DND-41 (cell line): Measurements from ENCODE around the gene OSBPL3.

Source experiments
- ATAC-seq: fragments of 200-7000 bp; cut with Tn5 transposase; 3 replicates; pipeline ENCODE4 v1.9.1; 2021; ENCODE audit warnings: low read depth; ENCODE audit not compliant: insufficient read depth
- DNase-seq: peaks from one replicate; pipeline ENCODE4 v3.0.0-alpha.2; 2020
- H2AFZ ChIP-seq: 2 replicates; pipeline ENCODE4 v1.6.0; 2012; ENCODE audit warnings: low read depth, low read length
- H3K27ac ChIP-seq: 2 replicates; pipeline ENCODE4 v1.5.1; 2012; ENCODE audit warnings: low read length, inconsistent platforms
- H3K27me3 ChIP-seq: fragments of 200-600 bp; sonication (generic); 2 replicates; pipeline ENCODE4 v1.6.0; 2012; ENCODE audit warnings: low read length, mild to moderate bottlenecking, inconsistent platforms; ENCODE audit not compliant: insufficient read depth, poor library complexity
- H3K36me3 ChIP-seq: 2 replicates; pipeline ENCODE4 v1.5.1; 2012; ENCODE audit warnings: low read length, inconsistent platforms; ENCODE audit not compliant: insufficient read depth
- H3K4me1 ChIP-seq: 2 replicates; pipeline ENCODE4 v1.5.1; 2012; ENCODE audit warnings: mild to moderate bottlenecking, low read length; ENCODE audit not compliant: insufficient read depth
- H3K4me2 ChIP-seq: 2 replicates; pipeline ENCODE4 v1.6.0; 2012; ENCODE audit warnings: mild to moderate bottlenecking, moderate library complexity, low read length, inconsistent platforms; ENCODE audit not compliant: insufficient read depth
- H3K4me3 ChIP-seq, 2 experiments: fragments of 200-600 bp in 1 of 2; shearing (Covaris generic) in 1 of 2; 2 replicates each; pipeline ENCODE4 v1.5.1; 2012 to 2016; ENCODE audit warnings: inconsistent platforms in 2 of 2, low read length in 2 of 2, mild to moderate bottlenecking in 2 of 2, low read depth in 1 of 2, moderate library complexity in 1 of 2
- H3K79me2 ChIP-seq: 2 replicates; pipeline ENCODE4 v1.6.0; 2012; ENCODE audit warnings: low read length, inconsistent platforms; ENCODE audit not compliant: insufficient read depth
- H3K9ac ChIP-seq: 2 replicates; pipeline ENCODE4 v1.6.0; 2012; ENCODE audit warnings: low read depth, mild to moderate bottlenecking, inconsistent platforms, low read length, moderate library complexity
- H3K9me3 ChIP-seq: 2 replicates; pipeline ENCODE4 v1.5.1; 2012; ENCODE audit warnings: low read length, moderate library complexity, mild to moderate bottlenecking, inconsistent platforms; ENCODE audit not compliant: insufficient read depth, severe bottlenecking
- H4K20me1 ChIP-seq: 2 replicates; pipeline ENCODE4 v1.6.0; 2012; ENCODE audit warnings: low read length; ENCODE audit not compliant: insufficient read depth
- EZH2 ChIP-seq: IDR thresholded peaks from 3 replicates; pipeline ENCODE4 v1.6.1; 2012; ENCODE audit warnings: borderline replicate concordance, low read depth, mild to moderate bottlenecking, moderate library complexity, low read length, inconsistent platforms; ENCODE audit not compliant: severe bottlenecking
- TF ChIP-seq, protein P1 (sequence below): IDR thresholded peaks from 2 replicates; pipeline ENCODE4 v1.5.1; 2012; ENCODE audit warnings: borderline replicate concordance, low read length, moderate library complexity, mild to moderate bottlenecking; ENCODE audit not compliant: poor library complexity, severe bottlenecking; ENCODE audit errors: extremely low read depth

OSBPL3 gene

GRCh38 chr7:24843821-24844434 is 136.1 kb downstream of the OSBPL3 start:
- Histone ChIP-seq H3K27ac (no peak overlapping the region), H3K27me3 (no peaks in the 10 kb centered on the region), H3K4me3 (no peak overlapping the region), H3K9me3 (no peaks in the 10 kb centered on the region), H3K36me3 (peaks cover 17% of the 10 kb centered on the region), H2AFZ (no peak overlapping the region), H3K4me1 (no peaks in the 10 kb centered on the region), H3K4me2 (no peak overlapping the region), H3K9ac (no peak overlapping the region), H3K79me2 (no peaks in the 10 kb centered on the region), H4K20me1 (no peaks in the 10 kb centered on the region)
- DNase-seq (no peak), ATAC-seq (no peak)
- TF ChIP-seq EZH2: no peak
- TF ChIP-seq, protein P1, sequence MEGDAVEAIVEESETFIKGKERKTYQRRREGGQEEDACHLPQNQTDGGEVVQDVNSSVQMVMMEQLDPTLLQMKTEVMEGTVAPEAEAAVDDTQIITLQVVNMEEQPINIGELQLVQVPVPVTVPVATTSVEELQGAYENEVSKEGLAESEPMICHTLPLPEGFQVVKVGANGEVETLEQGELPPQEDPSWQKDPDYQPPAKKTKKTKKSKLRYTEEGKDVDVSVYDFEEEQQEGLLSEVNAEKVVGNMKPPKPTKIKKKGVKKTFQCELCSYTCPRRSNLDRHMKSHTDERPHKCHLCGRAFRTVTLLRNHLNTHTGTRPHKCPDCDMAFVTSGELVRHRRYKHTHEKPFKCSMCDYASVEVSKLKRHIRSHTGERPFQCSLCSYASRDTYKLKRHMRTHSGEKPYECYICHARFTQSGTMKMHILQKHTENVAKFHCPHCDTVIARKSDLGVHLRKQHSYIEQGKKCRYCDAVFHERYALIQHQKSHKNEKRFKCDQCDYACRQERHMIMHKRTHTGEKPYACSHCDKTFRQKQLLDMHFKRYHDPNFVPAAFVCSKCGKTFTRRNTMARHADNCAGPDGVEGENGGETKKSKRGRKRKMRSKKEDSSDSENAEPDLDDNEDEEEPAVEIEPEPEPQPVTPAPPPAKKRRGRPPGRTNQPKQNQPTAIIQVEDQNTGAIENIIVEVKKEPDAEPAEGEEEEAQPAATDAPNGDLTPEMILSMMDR: no peak

- Histone ChIP-seq H3K4me3 (no peak overlapping the region), H4K20me1 (no peaks in the 10 kb centered on the region), H3K4me1 (no peaks in the 10 kb centered on the region), H3K27ac (no peak overlapping the region), H3K9ac (no peak overlapping the region), H3K79me2 (no peaks in the 10 kb centered on the region), H3K36me3 (peaks cover 14% of the 10 kb centered on the region), H3K9me3 (no peaks in the 10 kb centered on the region), H2AFZ (no peak overlapping the region), H3K27me3 (no peaks in the 10 kb centered on the region), H3K4me2 (no peak overlapping the region)
- TF ChIP-seq, protein P1: no peak
- TF ChIP-seq EZH2: no peak
- ATAC-seq (no peak), DNase-seq (no peak)
These were observed 137.3 kb downstream of the OSBPL3 start for GRCh38 chr7:24842449-24843241.

DNA sequence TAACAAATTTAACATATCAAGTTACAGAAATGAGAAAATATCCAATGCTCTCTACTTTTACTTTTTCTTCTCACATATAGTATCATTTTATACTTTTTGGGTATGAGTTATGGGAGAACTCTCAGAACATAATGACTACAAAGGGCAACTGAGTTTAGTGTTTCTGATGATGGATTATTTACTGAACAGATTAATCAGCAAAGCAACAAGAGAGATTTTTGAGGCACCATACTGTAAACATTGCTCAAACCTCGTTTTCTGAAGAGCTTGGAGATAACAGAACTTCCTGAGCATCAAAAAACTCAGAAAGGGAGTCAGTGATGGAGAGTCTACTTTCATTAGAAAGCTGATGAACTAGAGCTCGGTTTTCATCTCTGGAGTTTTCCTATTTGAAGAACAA is 137.9 kb downstream of the OSBPL3 start:
- no peaks in the 10 kb centered on the region for H3K9me3 ChIP-seq
- DNase-seq: no peak
- peaks cover 14% of the 10 kb centered on the region for H3K36me3 ChIP-seq
- no peaks in the 10 kb centered on the region for H3K27me3 ChIP-seq
- H3K4me1 ChIP-seq: peaks cover under 1% of the 10 kb centered on the region; the same call in 1 of the 2 replicates
- no peak overlapping the region for H3K4me2 ChIP-seq
- no peak overlapping the region for H3K27ac ChIP-seq
- H3K4me3 ChIP-seq: no peak overlapping the region
- TF ChIP-seq, protein P1: no peak
- TF ChIP-seq EZH2: no peak
- no peaks in the 10 kb centered on the region for H4K20me1 ChIP-seq
- H2AFZ ChIP-seq: no peak overlapping the region
- no peak overlapping the region for H3K9ac ChIP-seq
- no peaks in the 10 kb centered on the region for H3K79me2 ChIP-seq
- no peak for ATAC-seq
